GM21390 (cell line): ENCODE data around the gene TUBGCP2.

ENCODE experiments used
- ATAC-seq: cut with Tn5 transposase; IDR thresholded peaks from one replicate; pipeline ENCODE4 v1.9.1; 2021; ENCODE audit not compliant: unreplicated experiment

The TUBGCP2 gene

GRCh38 chr10:133308421-133309099, at the start of gene TUBGCP2, which contains the start of gene ZNF511:
Gene TUBGCP2, minus strand, starts transcription at chr10:133308872. Its CDS starts 5,931 bp downstream, at chr10:133302941.
Gene ZNF511, plus strand, starts transcription at chr10:133308914. Its CDS starts 30 bp downstream, at chr10:133308944.
- peak; percentile 84 for ATAC-seq

DNA sequence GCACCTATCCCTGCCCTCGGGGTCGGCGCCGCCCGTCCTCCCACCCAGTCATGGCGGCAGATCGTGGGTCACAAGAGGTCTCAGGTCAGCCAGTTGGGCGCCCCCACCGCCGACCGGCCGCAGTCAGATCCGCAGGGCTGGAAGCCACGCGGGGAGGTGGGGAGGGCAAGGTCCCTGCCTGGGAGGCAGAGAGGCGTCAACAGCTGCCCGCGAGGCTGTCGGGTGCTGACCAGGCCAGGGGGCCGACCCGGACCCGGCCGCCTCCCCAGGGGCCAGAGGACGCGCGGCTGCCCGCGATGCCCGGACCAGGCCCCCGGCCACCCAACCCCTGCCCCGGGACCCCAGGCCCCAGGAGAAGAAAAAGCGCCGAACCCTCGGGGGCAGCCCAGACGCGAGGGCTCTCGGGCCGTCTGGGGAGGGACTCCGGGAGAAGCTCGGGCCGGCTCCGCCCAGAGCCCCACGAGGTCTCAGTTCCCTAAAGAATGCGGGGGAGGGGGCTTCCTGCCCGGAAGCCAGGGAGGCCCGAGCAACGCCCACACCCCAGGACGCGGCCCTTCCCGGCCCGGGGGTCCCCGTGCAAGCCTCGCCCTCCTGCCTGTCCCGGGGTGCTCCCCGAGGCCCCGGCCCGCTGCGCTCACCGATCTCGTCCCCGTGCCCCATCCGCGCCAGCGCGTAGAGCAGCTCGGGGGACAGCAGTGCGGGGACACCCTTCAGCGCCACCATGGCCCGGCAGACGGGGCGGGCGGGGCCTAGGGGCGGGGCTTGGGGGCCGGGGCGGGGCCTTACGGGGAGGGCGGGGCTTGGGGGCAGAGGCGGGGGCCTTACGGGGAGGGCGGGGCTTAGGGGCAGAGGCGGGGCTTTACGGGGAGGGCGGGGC, 48.9 kb upstream of the TUBGCP2 start, which contains the start of gene FUOM:
FUOM (minus strand) TSS at position 735 of the 877 bp plus-strand sequence; CDS start at position 723, 12 bp downstream.
- peak; percentile 74 for ATAC-seq

GRCh38 chr10:133356549-133357284, 48.0 kb upstream of the TUBGCP2 start:
- no peak for ATAC-seq

- no peak for ATAC-seq
Observed at GRCh38 chr10:133355991-133356390, 47.3 kb upstream of the TUBGCP2 start.

DNA sequence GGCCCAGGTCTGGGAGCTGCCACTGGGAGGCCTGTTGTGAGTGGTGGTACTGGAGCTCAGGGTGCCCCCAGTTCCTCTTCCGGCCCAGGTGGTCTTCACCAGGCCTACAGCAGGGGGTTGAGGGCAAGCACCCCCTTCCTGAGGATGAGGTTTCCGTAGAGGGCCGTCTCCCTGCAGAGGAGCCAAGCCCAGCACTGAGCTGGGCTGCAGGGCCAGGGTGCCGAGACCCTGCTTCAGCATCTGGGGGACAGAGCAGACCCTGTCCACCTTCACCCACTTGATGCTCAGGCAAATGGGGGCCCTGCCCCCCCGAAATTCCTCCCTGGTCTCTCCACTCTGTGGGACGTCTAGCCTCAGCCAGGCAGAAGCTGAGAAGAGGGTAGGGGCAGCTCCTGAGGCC, 46.6 kb upstream of the TUBGCP2 start:
- ATAC-seq = no peak

- no peak for ATAC-seq
Observed at GRCh38 chr10:133354672-133355240, 46.1 kb upstream of the TUBGCP2 start.

- no peak for ATAC-seq
Observed at GRCh38 chr10:133353988-133354605, 45.4 kb upstream of the TUBGCP2 start.

DNA sequence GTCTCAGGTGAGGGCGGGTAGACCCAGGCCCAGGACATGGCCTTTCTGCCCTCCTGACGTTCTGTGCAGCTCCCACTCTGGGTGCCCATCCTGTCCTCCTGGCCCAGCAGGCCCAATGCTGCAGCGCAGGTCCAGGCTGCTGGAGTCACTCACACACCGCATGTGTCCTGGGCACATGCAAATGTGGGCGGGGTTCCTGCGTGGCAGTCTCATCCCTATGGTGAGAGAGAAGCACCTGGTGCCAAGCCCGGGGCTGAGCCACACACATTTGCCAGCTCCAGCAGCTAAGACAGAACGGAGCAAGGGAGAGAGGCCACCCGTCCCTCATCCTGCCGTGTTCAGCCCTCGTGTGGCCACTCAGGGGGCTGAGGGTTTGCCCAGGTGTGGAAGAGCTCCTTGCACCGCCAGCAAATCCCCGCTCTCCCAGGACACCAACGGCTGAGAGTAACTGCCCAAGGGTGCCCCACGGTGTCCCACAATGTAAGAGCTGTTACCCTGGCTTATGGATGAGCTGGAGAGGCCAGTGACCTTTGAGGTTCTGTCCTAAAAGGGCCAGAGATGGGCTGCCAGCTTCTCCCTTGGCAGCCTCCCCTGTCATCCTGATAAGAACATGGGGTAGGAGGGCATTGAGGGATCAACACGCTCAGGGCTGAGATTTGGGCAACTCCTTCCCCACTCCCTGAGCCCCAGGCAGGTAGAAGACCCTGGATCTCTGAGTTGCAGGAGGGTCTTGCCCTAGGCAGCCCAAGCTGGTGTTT, 44.7 kb upstream of the TUBGCP2 start:
- ATAC-seq = no peak

DNA sequence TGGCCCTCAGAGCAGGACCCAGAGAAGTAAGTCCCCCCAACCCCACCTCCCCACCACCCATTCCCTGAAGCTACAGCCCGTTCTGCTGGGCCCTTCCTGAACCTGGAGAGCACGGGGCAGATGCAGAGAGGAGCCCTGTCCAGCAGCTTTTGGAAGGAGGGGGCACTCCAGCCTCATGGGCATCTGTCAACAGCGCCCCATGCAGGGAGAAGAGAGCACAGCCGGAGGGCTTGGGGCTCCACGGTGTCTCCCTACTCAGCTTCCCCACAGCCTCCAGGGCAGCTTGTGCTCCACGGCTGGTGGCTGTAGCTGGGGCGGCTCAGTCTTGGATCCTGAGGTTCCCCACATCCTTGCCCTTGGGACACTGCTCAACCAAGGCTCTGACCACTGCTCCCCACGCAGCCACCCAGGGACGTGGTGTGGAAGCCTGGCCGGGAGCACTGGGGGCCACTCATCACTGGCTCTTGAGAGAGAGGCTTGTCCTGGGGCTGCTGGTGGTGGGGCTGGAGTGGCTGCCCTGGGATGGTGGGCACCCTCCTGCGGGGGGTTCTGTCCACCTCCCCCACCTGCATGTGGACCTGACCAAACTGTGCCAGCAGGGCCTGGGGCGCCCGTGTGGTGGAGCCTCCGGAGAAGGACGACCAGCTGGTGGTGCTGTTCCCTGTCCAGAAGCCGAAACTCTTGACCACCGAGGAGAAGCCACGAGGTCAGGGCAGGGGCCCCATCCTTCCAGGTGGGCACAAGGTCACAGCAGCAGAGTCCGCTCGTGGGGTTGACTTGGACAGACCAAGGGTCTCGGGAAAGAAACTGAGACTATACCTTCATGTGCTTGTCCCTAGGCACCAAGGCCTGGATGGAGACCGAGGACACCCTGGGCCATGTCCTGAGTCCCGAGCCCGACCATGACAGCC, 43.0 kb upstream of the TUBGCP2 start:
- ATAC-seq = no peak

DNA sequence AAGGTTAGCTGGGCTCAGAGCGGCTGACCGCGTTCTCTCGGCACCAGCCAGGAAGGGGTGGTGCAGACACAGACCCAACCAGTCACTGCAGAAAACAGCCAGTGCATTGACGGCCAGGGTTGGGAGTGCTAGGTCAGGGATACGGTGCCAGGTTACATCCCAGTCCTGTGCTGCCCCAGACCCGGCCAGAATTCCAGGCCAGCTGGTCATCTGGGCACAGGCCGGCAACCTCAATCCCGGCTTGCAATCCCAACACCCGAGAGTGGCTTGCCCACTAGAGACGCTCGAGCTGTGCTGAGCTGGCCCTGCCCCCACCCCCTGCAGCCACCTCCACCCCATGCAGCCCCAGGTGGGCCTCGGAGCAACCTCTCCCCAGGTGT, 42.3 kb upstream of the TUBGCP2 start:
- ATAC-seq = no peak

- no peak for ATAC-seq
Observed at GRCh38 chr10:133350283-133350949, 41.7 kb upstream of the TUBGCP2 start.

DNA sequence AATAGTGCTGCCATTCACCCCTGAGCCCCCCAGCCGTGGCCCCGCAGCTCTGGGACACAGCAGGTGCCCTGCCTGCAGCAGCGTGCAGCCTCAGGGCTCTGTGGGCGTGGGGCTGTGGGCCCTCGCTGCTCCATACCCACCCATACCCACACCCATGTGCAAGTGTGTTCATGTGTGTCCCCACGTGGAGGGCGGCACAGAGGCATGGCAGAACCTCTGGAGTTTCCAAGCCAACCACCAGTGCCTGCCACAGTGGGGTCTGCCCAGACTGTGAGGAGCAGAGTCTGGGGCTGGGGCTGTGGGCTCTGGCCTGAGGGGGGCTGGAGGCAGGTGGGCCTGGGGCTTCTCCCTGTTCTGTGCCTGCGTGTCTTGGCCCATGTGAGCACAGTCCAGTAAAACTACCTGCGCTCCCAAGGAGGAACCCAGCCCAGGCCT, 40.9 kb upstream of the TUBGCP2 start:
- no peak for ATAC-seq

- ATAC-seq = no peak
Observed at GRCh38 chr10:133349160-133349568, 40.5 kb upstream of the TUBGCP2 start.

GRCh38 chr10:133347710-133348517, 39.2 kb upstream of the TUBGCP2 start:
- no peak for ATAC-seq

DNA sequence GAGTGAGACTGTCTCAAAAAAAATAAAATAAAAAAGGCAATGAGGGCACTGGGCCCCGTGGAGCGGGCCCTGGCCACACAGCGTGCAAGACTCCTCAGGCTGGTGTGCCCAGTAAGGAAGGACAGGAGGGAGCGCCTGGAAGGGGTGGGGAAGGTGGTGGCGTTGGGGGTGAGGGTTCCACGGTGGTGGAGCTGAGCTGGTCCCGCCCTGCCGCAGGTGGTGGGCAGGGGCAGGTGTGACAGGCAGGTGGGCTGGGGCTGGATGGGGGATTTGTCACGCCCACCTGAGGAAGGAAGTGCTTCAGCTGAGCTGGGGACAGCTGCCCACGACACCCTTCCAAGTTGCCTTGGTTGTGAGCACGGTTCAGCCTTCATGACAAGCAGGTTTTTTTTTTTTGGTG, 37.7 kb upstream of the TUBGCP2 start:
- no peak for ATAC-seq

DNA sequence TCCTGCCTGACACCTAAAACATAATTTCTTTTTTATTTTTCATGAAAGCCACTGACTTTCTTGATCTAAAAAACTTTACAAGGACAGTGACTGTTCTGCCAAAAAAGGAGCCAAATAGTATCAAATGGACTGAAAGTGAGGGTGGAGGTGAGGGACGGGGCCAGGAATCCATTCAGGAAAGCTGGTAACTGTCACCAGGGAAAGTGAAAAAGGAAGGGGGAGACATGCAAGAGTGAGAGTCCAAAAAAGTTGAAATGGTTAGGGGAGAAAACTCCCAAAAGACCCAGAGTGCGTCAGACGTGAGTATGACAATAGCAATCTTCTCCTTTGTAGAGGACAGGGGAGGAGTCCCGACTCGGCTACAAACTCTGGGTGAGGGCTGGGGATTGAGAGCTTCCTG, 35.6 kb upstream of the TUBGCP2 start:
- ATAC-seq = no peak

DNA sequence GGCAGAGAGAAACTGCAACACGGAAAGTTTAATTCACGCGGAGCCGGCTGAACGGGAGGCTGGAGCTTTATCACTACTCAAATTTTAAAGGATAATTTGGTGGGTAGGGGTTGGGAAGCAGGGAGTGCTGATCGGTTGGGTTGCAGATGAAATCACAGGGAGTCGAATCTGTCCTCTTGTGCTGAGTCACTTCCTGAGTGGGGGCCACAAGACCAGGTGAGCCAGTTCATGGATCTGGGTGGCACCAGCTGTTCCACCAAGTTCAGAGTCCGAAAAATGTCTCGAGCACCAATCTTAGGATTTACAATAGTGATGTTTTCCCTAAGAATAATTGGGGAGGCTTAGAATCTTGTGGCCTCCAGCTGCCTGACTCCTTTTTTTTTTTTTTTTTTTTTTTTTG, 34.9 kb upstream of the TUBGCP2 start:
- ATAC-seq = no peak
